Activated T-helper 2 cell treated with anti-CD3 and anti-CD28 coated beads, Interferon-gamma antibody, Interleukin-2, Interleukin-4, amounts not matched to agents 10 μg/mL and 5 μg/mL and 100 μg/mL, durations not matched to agents 14 hours and 24 hours and 36 hours (primary cell): ENCODE measurements around the gene TM4SF20. TPM values are rescaled to one million over a fixed set of nuclear protein-coding genes. Genes with fewer than 3 reads are reported as not detected.
"Not testable (repeated sequence)": the region's sequence is repeated elsewhere in the genome, so short reads cannot be mapped to it uniquely, and the experiment has no call there.

Source experiments
- DNase-seq: peaks from one replicate; pipeline ENCODE4 v3.0.0; 2021; ENCODE audit warnings: low spot score
- H3K27ac Mint-ChIP-seq: one replicate; pipeline ENCODE4 v1.8.0; 2021; ENCODE audit warnings: mixed read lengths
- H3K27me3 Mint-ChIP-seq: one replicate; pipeline ENCODE4 v1.8.0; 2021; ENCODE audit warnings: low read depth, mixed read lengths
- H3K36me3 Mint-ChIP-seq: one replicate; pipeline ENCODE4 v1.8.0; 2021; ENCODE audit warnings: low read depth, mixed read lengths
- H3K4me1 Mint-ChIP-seq: one replicate; pipeline ENCODE4 v1.8.0; 2021; ENCODE audit warnings: low read depth, mixed read lengths
- H3K4me3 Mint-ChIP-seq: one replicate; pipeline ENCODE4 v1.8.0; 2021; ENCODE audit warnings: low read depth, mild to moderate bottlenecking, moderate library complexity, mixed read lengths
- H3K9me3 Mint-ChIP-seq: one replicate; pipeline ENCODE4 v1.8.0; 2021; ENCODE audit warnings: mixed read lengths
- intact Hi-C: fragments of 100-400 bp; cut with micrococcal nuclease; formaldehyde crosslinking; loops from one replicate; pipeline ENCODE4 v1.15.1; 2023
- total RNA-seq: library from RNA; stranded (reverse); gene quantifications from 2 replicates; pipeline ENCODE4 v1.2.3, GENCODE V29; 2022

The TM4SF20 gene
- total RNA-seq, 1 donor from 2014 or later = not detected

GRCh38 chr2:227390468-227391256, 11.6 kb upstream of the TM4SF20 start:
- Mint-ChIP-seq H3K36me3 (no peaks in the 10 kb centered on the region), H3K9me3 (no peaks in the 10 kb centered on the region), H3K4me1 (peaks cover 2% of the 10 kb centered on the region), H3K27ac (no peak overlapping the region), H3K27me3 (no peaks in the 10 kb centered on the region), H3K4me3 (no peak overlapping the region)
- no peak for DNase-seq
- intact Hi-C loops = no loop called here

GRCh38 chr2:227389661-227390060, 10.6 kb upstream of the TM4SF20 start:
- intact Hi-C loops = no loop called here
- DNase-seq = no peak
- peaks cover 2% of the 10 kb centered on the region for H3K4me1 Mint-ChIP-seq
- no peaks in the 10 kb centered on the region for H3K27me3 Mint-ChIP-seq
- H3K9me3 Mint-ChIP-seq = no peaks in the 10 kb centered on the region
- H3K36me3 Mint-ChIP-seq = no peaks in the 10 kb centered on the region
- no peak overlapping the region for H3K27ac Mint-ChIP-seq
- H3K4me3 Mint-ChIP-seq = no peak overlapping the region

- DNase-seq = no peak
- no peaks in the 10 kb centered on the region for H3K27me3 Mint-ChIP-seq
- H3K36me3 Mint-ChIP-seq = no peaks in the 10 kb centered on the region
- intact Hi-C loops = no loop called here
- H3K27ac Mint-ChIP-seq = no peak overlapping the region
- H3K4me1 Mint-ChIP-seq = peaks cover 2% of the 10 kb centered on the region
- H3K9me3 Mint-ChIP-seq = no peaks in the 10 kb centered on the region
- H3K4me3 Mint-ChIP-seq = no peak overlapping the region
Measured at GRCh38 chr2:227389231-227389630, 10.1 kb upstream of the TM4SF20 start.

- Mint-ChIP-seq H3K4me1 (peaks cover 2% of the 10 kb centered on the region), H3K27ac (no peak overlapping the region)
- DNase-seq = no peak
Measured at GRCh38 chr2:227388537-227389011, 9.5 kb upstream of the TM4SF20 start.

GRCh38 chr2:227387583-227387982, 8.5 kb upstream of the TM4SF20 start, which contains the start of gene SCYGR1:
Gene SCYGR1, minus strand, starts transcription at chr2:227387949. Its CDS starts 0 bp downstream, at chr2:227387949.
- DNase-seq, H3K27me3 Mint-ChIP-seq, H3K4me3 Mint-ChIP-seq, H3K27ac Mint-ChIP-seq, intact Hi-C loops, H3K4me1 Mint-ChIP-seq, H3K9me3 Mint-ChIP-seq, H3K36me3 Mint-ChIP-seq: not testable (repeated sequence)

More at GRCh38 chr2:227388537-227389011, 9.5 kb upstream of the TM4SF20 start:
- no peaks in the 10 kb centered on the region for H3K36me3 Mint-ChIP-seq
- H3K27me3 Mint-ChIP-seq = no peaks in the 10 kb centered on the region
- no peaks in the 10 kb centered on the region for H3K9me3 Mint-ChIP-seq
- intact Hi-C loops = no loop called here
- H3K4me3 Mint-ChIP-seq = no peak overlapping the region

GRCh38 chr2:227386630-227387029, 7.5 kb upstream of the TM4SF20 start:
- Mint-ChIP-seq H3K27me3 (no peaks in the 10 kb centered on the region), H3K4me1 (peaks cover 5% of the 10 kb centered on the region), H3K4me3 (no peak overlapping the region), H3K27ac (no peak overlapping the region), H3K36me3 (no peaks in the 10 kb centered on the region), H3K9me3 (no peaks in the 10 kb centered on the region)
- DNase-seq = no peak
- intact Hi-C loops = no loop called here

GRCh38 chr2:227383686-227384085, 4.6 kb upstream of the TM4SF20 start:
- Mint-ChIP-seq H3K36me3 (no peaks in the 10 kb centered on the region), H3K27ac (no peak overlapping the region), H3K27me3 (no peaks in the 10 kb centered on the region), H3K4me1 (peaks cover 5% of the 10 kb centered on the region), H3K4me3 (no peak overlapping the region), H3K9me3 (no peaks in the 10 kb centered on the region)
- intact Hi-C loops = no loop called here
- no peak for DNase-seq

- H3K36me3 Mint-ChIP-seq, H3K4me1 Mint-ChIP-seq, DNase-seq, H3K27ac Mint-ChIP-seq, H3K9me3 Mint-ChIP-seq, intact Hi-C loops, H3K27me3 Mint-ChIP-seq, H3K4me3 Mint-ChIP-seq: not testable (repeated sequence)
Measured at GRCh38 chr2:227382241-227382835, 3.2 kb upstream of the TM4SF20 start.

GRCh38 chr2:227378371-227378782, 729 bp downstream of the TM4SF20 start:
- DNase-seq = no peak
- no peak overlapping the region for H3K27ac Mint-ChIP-seq
- no peak overlapping the region for H3K4me3 Mint-ChIP-seq
- H3K9me3 Mint-ChIP-seq = no peaks in the 10 kb centered on the region
- H3K36me3 Mint-ChIP-seq = no peaks in the 10 kb centered on the region
- H3K27me3 Mint-ChIP-seq = no peaks in the 10 kb centered on the region
- intact Hi-C loops = no loop called here
- peaks cover 7% of the 10 kb centered on the region for H3K4me1 Mint-ChIP-seq

- intact Hi-C loops = no loop called here
- Mint-ChIP-seq H3K4me1 (peaks cover 7% of the 10 kb centered on the region), H3K36me3 (no peaks in the 10 kb centered on the region)
Measured at GRCh38 chr2:227377467-227378351, 1.4 kb downstream of the TM4SF20 start.

GRCh38 chr2:227376656-227377396, 2.3 kb downstream of the TM4SF20 start:
- intact Hi-C loops = no loop called here
- Mint-ChIP-seq H3K27ac (no peak overlapping the region), H3K27me3 (no peaks in the 10 kb centered on the region), H3K4me1 (peaks cover 4% of the 10 kb centered on the region), H3K36me3 (no peaks in the 10 kb centered on the region), H3K9me3 (no peaks in the 10 kb centered on the region), H3K4me3 (no peak overlapping the region)
- DNase-seq = no peak

More at GRCh38 chr2:227377467-227378351, 1.4 kb downstream of the TM4SF20 start:
- H3K9me3 Mint-ChIP-seq = no peaks in the 10 kb centered on the region
- DNase-seq = no peak
- H3K4me3 Mint-ChIP-seq = no peak overlapping the region
- no peaks in the 10 kb centered on the region for H3K27me3 Mint-ChIP-seq
- no peak overlapping the region for H3K27ac Mint-ChIP-seq

- Mint-ChIP-seq H3K9me3 (no peaks in the 10 kb centered on the region), H3K4me1 (peaks cover 6% of the 10 kb centered on the region), H3K36me3 (no peaks in the 10 kb centered on the region), H3K27ac (no peak overlapping the region), H3K27me3 (no peaks in the 10 kb centered on the region), H3K4me3 (no peak overlapping the region)
- intact Hi-C loops = loop anchor here (2.0 to 5.0 kb wide), 3 partner anchors 38 to 87 kb away; partner anchors contain the start of gene MFF
- DNase-seq = no peak
Measured at GRCh38 chr2:227374158-227374557, 4.9 kb downstream of the TM4SF20 start.
